Amniotic epithelial cell (primary cell): Measurements from ENCODE around the gene RCE1.

Experiments used
- DNase-seq: peaks from one replicate; pipeline ENCODE4 v3.0.0-alpha.2; 2010; ENCODE audit warnings: low read depth

RCE1 gene

DNA sequence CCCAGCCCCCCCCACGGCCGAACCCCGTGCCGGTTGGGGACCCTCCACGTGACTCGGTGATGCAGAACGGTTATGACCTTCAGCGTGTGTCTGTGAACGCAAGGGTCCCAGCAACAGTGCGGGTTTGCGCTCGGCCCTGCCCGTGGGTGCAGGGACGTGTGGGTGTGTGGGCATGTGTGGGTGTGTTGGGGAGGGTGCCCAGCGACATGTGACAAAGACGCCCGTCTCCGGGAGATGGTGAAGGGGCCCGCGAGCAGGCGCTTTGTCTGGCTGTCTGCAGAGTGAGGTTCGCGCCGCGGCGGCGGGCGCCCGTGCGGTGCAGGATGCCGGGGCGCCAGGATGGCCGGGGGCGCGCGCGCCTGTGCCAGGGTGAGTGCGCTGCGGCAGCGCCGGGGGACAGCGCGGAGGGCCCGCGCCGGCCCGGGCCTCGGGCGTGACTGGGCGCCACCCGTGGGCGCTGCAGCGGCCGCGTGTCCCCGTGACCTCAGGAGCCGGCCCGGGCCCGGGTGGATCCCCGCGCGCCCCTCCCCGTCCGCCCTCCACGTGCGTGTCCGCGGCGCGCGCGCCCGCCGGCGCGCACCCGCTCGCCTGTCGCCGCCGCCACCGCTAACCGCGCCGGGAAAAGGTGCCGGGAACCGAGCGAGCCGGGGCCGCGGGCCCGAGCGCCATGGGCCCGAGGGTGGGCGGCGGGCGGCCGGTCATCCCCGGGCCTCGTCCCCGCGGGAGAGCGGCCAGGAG, 13.4 kb downstream of the RCE1 start, which contains the start of gene LRFN4:
Gene LRFN4, plus strand, starts transcription at position 569 of the 738 bp plus-strand sequence. CDS start 681 bp downstream, outside the sequence.
- no peak for DNase-seq

- no peak for DNase-seq
Measured at GRCh38 chr11:66857234-66857926, 14.1 kb downstream of the RCE1 start.

- DNase-seq, result no peak
Measured at GRCh38 chr11:66857927-66858185, 14.6 kb downstream of the RCE1 start.

DNA sequence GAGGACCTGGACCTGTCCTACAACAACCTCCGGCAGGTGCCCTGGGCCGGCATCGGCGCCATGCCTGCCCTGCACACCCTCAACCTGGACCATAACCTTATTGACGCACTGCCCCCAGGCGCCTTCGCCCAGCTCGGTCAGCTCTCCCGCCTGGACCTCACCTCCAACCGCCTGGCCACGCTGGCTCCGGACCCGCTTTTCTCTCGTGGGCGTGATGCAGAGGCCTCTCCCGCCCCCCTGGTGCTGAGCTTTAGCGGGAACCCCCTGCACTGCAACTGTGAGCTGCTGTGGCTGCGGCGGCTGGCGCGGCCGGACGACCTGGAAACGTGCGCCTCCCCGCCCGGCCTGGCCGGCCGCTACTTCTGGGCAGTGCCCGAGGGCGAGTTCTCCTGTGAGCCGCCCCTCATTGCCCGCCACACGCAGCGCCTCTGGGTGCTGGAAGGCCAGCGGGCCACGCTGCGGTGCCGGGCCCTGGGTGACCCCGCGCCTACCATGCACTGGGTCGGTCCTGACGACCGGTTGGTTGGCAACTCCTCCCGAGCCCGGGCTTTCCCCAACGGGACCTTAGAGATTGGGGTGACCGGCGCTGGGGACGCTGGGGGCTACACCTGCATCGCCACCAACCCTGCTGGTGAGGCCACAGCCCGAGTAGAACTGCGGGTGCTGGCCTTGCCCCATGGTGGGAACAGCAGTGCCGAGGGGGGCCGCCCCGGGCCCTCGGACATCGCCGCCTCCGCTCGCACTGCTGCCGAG, 15.1 kb downstream of the RCE1 start:
- no peak for DNase-seq

GRCh38 chr11:66858939-66859685, 15.9 kb downstream of the RCE1 start:
- no peak for DNase-seq

- DNase-seq, result no peak
Measured at GRCh38 chr11:66859686-66860448, 16.6 kb downstream of the RCE1 start.

- DNase-seq, result no peak
Measured at GRCh38 chr11:66860449-66860831, 17.2 kb downstream of the RCE1 start.

- DNase-seq, result no peak
Measured at GRCh38 chr11:66861038-66861773, 18.0 kb downstream of the RCE1 start.

DNA sequence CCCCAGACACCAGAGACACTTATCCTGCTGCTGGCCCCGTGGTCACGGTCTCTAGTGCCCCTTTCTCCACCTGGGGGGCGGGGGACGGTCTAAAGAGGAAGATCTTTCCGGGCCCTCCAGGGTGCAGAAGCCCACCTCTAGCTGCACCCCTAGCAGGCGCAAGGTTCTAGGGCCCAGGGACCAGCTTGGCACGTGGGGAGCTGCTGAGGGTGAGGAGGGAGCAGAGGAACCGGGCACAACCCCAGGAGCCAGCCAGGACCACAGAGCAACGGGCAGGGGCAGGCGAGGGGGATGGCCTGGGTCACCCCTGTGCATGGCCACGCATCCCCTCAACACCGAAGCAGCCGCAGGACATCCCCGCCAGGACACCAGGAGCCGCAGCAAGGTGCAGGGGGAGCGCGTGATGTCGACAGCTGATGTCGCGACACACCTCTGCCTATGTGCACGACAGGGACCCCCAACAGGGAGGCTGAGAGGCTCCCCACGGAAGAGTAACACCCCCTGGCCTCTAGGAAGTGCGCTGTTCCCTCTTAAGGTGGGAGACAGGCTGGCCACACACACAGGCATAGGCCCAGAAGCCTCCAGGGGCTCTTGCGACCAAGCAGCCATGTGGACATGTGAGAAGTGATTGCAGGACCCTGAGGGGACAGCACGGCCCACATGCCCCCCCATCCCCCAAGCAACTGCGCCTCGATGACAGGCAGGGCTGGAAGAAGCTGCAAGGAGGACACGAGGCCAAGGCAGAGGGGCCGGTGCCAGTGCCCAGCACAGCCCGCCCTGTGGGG, 18.7 kb downstream of the RCE1 start:
- no peak for DNase-seq

- no peak for DNase-seq
Measured at GRCh38 chr11:66862559-66863037, 19.4 kb downstream of the RCE1 start.

DNA sequence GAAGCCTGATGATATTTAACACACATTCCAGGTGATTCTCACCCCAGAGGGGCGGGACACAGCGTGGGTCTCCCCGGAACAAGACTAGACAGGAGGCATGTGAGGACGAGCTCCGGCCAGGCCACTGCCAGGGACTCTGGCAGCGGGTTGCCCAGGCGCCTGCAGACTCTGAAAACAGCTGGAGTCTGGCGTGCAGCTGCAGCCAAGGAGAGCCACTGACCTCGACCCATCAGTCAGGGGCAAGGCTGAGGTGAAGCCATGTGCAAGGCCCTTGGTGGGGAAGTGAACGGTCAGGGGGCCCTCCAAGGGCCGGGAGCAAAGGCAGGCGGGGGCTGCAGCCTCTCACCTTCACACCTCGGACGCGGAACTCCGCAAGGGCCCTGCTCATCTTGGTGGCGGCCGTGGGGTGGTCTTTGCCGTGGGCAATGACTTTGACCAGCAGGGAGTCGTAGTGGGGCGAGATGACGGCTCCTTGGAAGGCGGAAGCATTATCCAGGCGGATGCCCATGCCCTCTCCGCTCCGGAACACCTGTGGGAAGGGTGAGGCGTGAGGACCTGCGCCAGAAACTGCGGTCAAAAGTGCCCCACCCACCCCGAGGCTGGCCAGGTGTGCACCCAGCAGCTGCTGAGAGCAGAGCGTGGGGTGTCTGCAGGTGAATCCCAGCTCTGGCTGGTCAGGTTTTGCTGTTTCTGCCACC, 20.3 kb downstream of the RCE1 start:
- no peak for DNase-seq

DNA sequence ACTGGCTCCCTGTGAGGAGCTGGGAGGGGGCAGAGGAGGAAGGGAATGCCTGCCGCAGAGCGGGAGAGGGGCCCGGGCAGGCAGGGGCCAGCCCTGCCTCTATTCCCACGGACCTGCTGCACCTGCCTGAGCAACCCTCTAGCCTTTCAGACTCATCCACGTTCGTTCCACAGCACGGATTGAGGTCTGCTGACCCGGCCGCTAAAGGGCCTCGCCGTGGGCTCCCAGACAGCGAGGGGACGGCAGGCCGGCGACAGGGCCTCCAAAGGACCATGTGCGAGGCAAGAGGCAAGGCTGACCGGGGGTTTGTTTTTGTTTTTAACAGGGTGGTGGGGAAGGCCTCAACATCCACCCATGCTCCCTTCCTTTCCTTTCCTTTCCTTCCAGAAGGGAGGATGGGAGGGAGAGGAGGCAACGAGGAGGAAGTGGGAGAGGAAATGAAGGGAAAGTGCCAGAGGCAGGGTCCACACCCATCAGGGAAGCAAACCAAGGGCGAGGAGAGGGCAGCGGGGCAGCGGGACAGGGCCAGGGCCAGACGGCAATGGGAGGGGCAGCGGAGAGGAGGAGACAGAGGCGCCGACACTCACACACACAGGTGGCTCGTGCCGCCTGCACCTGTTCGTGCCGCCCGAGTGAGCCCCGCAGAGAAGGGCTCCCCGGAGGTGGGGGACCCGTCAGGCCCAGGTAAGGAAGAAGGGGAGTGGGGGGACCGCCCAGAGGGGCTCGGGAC, 21.1 kb downstream of the RCE1 start:
- no peak for DNase-seq

GRCh38 chr11:66864924-66865697, 21.9 kb downstream of the RCE1 start:
- no peak for DNase-seq

DNA sequence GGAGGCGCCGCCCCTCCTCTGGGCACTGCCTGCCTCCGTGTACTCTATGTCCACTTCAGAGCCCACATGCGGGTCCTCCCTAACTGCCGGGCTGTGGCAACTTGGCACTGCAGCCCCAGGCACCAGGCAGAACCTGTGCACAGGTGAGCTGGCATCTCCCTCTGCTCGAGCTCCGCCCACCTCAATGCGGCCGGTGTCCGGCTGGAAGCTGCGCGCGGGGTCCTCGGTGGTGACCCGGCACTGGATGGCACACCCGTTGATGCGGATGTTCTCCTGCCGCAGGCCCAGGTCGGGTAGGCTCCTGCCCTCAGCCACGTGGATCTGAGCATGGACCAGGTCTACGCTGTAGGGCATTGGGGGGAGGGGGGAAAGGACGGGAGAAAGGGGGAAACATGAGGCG, 22.8 kb downstream of the RCE1 start:
- no peak for DNase-seq

DNA sequence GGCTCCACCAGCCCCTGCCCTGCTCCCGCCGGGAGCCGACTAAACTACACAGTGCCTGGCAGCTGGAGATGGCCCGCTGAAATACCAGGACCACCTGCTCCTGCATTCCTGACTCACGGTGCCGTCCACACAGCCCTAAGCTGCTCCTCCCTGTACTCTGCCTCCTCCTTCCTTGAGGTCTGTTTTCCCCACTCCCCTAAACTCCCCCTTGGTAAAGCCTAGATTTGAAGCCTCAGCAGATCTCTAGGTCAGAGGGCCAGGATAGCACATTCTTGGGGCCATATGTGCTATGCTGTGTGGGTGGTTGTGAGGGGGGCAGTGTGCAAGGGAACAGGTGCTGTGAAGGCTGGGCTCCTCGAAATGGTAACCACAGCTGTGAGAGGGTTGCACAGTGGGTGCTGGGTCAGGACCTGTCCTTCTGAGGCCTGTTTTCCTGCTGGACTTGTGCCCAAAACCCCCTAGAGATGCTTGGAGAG, 23.3 kb downstream of the RCE1 start:
- DNase-seq, result no peak

GRCh38 chr11:66867425-66868040, 24.3 kb downstream of the RCE1 start:
- DNase-seq, result no peak

- no peak for DNase-seq
Measured at GRCh38 chr11:66868082-66868725, 25.0 kb downstream of the RCE1 start.
